Tibial nerve (tissue), 3 donors: ENCODE data around the gene SPATA46.

ENCODE experiments used
- POLR2A ChIP-seq, 2 donors: fragments of 450-650 bp; IDR thresholded peaks; one replicate each; pipeline ENCODE4 v1.6.1; 2017; ENCODE audit warnings: antibody characterized with exemption in 2 of 2, mild to moderate bottlenecking in 2 of 2, moderate library complexity in 2 of 2
- TF ChIP-seq, protein P1 (sequence below), 5 experiments: fragments of 200-600 bp in 3 of 5; fragments of 450-650 bp in 2 of 5; sonication (generic) in 3 of 5; IDR thresholded peaks; one replicate each; pipeline ENCODE4 v1.5.1; 2016 to 2019; ENCODE audit warnings: antibody characterized with exemption in 5 of 5, mild to moderate bottlenecking in 3 of 5, moderate library complexity in 2 of 5

DNA sequence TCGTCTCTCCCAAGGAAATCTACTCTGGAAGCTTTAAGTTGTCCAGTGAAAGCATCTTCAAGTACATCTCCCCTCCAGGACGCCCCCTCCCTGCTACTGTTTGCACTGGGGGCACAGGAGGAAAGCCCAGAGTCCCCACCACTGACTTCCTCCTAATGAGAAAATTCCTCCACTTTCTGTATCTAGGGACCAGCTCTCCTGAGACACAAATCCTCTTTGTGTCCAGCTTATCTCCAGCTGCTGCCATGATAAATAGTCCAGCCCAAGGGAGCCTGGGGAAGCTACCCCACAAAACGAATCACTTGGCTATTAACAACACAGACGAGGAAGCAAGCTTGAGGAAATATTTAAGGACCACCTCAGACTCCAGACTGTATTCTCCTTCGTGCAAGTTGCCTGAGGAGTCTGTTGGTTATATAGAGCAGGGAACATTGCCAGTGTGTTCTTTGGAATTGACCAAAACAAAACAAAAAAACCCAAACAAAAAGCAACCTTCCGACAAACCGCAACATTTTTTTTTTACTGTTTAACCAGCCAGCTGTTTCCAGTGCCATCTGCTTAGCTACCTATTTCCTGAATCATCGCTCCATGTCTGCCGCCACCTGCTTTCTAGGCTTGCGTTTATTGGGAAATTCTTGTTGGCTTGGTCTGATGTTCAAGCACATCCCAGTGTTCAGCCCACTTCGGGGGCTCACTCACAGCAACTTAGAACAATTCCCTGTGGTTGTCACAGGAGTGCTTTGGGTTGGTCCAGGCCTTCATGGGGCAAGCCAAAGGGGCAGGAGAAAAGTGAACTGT, 12.6 kb upstream of the SPATA46 start:
- TF ChIP-seq, protein P1, sequence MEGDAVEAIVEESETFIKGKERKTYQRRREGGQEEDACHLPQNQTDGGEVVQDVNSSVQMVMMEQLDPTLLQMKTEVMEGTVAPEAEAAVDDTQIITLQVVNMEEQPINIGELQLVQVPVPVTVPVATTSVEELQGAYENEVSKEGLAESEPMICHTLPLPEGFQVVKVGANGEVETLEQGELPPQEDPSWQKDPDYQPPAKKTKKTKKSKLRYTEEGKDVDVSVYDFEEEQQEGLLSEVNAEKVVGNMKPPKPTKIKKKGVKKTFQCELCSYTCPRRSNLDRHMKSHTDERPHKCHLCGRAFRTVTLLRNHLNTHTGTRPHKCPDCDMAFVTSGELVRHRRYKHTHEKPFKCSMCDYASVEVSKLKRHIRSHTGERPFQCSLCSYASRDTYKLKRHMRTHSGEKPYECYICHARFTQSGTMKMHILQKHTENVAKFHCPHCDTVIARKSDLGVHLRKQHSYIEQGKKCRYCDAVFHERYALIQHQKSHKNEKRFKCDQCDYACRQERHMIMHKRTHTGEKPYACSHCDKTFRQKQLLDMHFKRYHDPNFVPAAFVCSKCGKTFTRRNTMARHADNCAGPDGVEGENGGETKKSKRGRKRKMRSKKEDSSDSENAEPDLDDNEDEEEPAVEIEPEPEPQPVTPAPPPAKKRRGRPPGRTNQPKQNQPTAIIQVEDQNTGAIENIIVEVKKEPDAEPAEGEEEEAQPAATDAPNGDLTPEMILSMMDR (IDR thresholded peaks at IDR 0.05) = no peak
- no peak for TF ChIP-seq POLR2A (IDR thresholded peaks at IDR 0.05)
